H9 (cell line): ENCODE data around the gene APBA2. TPM values are rescaled to one million over a fixed set of nuclear protein-coding genes. Genes with fewer than 3 reads are reported as not detected.

Experiments
- DNase-seq: peaks from one replicate; pipeline ENCODE4 v3.0.0-alpha.2; 2017
- H2AFZ ChIP-seq: one replicate; pipeline ENCODE4 v1.6.1; 2013; ENCODE audit warnings: mild to moderate bottlenecking, low read length, control low read depth, moderate library complexity
- H2AK5ac ChIP-seq: 2 replicates; pipeline ENCODE4 v1.6.1; 2013; ENCODE audit warnings: low read length, control low read depth, mixed read lengths; ENCODE audit not compliant: insufficient read length
- H2BK120ac ChIP-seq: one replicate; pipeline ENCODE4 v1.6.1; 2013; ENCODE audit warnings: low read depth, mild to moderate bottlenecking, low read length, control low read depth, inconsistent platforms; ENCODE audit not compliant: poor library complexity, severe bottlenecking
- H2BK12ac ChIP-seq: 2 replicates; pipeline ENCODE4 v1.6.1; 2013; ENCODE audit warnings: low read length, control low read depth, mixed read lengths, low read depth; ENCODE audit not compliant: insufficient read length
- H2BK15ac ChIP-seq: 2 replicates; pipeline ENCODE4 v1.6.1; 2013; ENCODE audit warnings: low read depth, low read length, control low read depth
- H2BK20ac ChIP-seq: one replicate; pipeline ENCODE4 v1.6.1; 2013; ENCODE audit warnings: low read depth, mild to moderate bottlenecking, low read length, control low read depth, inconsistent platforms; ENCODE audit not compliant: poor library complexity, severe bottlenecking
- H2BK5ac ChIP-seq: 2 replicates; pipeline ENCODE4 v1.6.1; 2013; ENCODE audit warnings: low read length, control low read depth, mixed read lengths; ENCODE audit not compliant: insufficient read length
- H3K14ac ChIP-seq: 2 replicates; pipeline ENCODE4 v1.6.1; 2013; ENCODE audit warnings: low read length, control low read depth; ENCODE audit not compliant: insufficient read depth
- H3K18ac ChIP-seq: 2 replicates; pipeline ENCODE4 v1.6.1; 2013; ENCODE audit warnings: low read depth, mild to moderate bottlenecking, mixed read lengths, low read length, control low read depth; ENCODE audit not compliant: insufficient read length
- H3K23ac ChIP-seq: 2 replicates; pipeline ENCODE4 v1.6.1; 2013; ENCODE audit warnings: low read length, control low read depth, mixed read lengths, low read depth; ENCODE audit not compliant: insufficient read length
- H3K23me2 ChIP-seq: 2 replicates; pipeline ENCODE4 v1.6.1; 2013; ENCODE audit warnings: low read depth, mild to moderate bottlenecking, mixed read lengths, low read length, control low read depth; ENCODE audit not compliant: insufficient read length, poor library complexity, severe bottlenecking
- H3K27ac ChIP-seq: 2 replicates; pipeline ENCODE4 v1.5.1; 2013; ENCODE audit warnings: low read length, control low read depth, mixed read lengths, low read depth; ENCODE audit not compliant: insufficient read length
- H3K27me3 ChIP-seq: 2 replicates; pipeline ENCODE4 v1.6.1; 2013; ENCODE audit warnings: low read length, control low read depth, inconsistent platforms; ENCODE audit not compliant: insufficient read depth
- H3K4ac ChIP-seq: 2 replicates; pipeline ENCODE4 v1.6.1; 2013; ENCODE audit warnings: low read depth, mild to moderate bottlenecking, control low read depth, inconsistent platforms, low read length, moderate library complexity
- H3K4me1 ChIP-seq: 2 replicates; pipeline ENCODE4 v1.6.1; 2013; ENCODE audit warnings: low read length, control low read depth, inconsistent platforms; ENCODE audit not compliant: insufficient read depth
- H3K4me2 ChIP-seq: 2 replicates; pipeline ENCODE4 v1.6.1; 2013; ENCODE audit warnings: low read length, control low read depth, mixed read lengths; ENCODE audit not compliant: insufficient read length, insufficient read depth
- H3K56ac ChIP-seq: 2 replicates; pipeline ENCODE4 v1.6.1; 2013; ENCODE audit warnings: low read depth, mild to moderate bottlenecking, mixed read lengths, low read length, control low read depth; ENCODE audit not compliant: insufficient read length
- H3K79me1 ChIP-seq: 2 replicates; pipeline ENCODE4 v1.6.1; 2013; ENCODE audit warnings: low read depth, mild to moderate bottlenecking, moderate library complexity, low read length, control low read depth, inconsistent platforms; ENCODE audit not compliant: insufficient read depth, poor library complexity, severe bottlenecking
- H3K79me2 ChIP-seq: 2 replicates; pipeline ENCODE4 v1.6.1; 2013; ENCODE audit warnings: low read length, control low read depth, inconsistent platforms; ENCODE audit not compliant: insufficient read depth
- H3K9ac ChIP-seq: 2 replicates; pipeline ENCODE4 v1.6.1; 2013; ENCODE audit warnings: low read length, control low read depth, mixed read lengths; ENCODE audit not compliant: insufficient read length; ENCODE audit errors: extremely low read depth
- H3K9me3 ChIP-seq: one replicate; pipeline ENCODE4 v1.6.1; 2013; ENCODE audit warnings: low read depth, low read length, inconsistent platforms; ENCODE audit not compliant: control insufficient read depth
- H3T11ph ChIP-seq: one replicate; pipeline ENCODE4 v1.6.1; 2013; ENCODE audit warnings: mild to moderate bottlenecking, low read length, control low read depth, inconsistent platforms
- H4K20me1 ChIP-seq: one replicate; pipeline ENCODE4 v1.6.1; 2013; ENCODE audit not compliant: control insufficient read depth, insufficient read length, insufficient read depth
- H4K5ac ChIP-seq: 2 replicates; pipeline ENCODE4 v1.6.1; 2013; ENCODE audit warnings: low read depth, mild to moderate bottlenecking, mixed read lengths, low read length, control low read depth; ENCODE audit not compliant: insufficient read length
- H4K8ac ChIP-seq: replicated peaks from 2 replicates; pipeline ENCODE4 v1.6.1; 2013; ENCODE audit warnings: low read length, control low read depth, mixed read lengths, low read depth; ENCODE audit not compliant: insufficient read length
- H4K91ac ChIP-seq: 2 replicates; pipeline ENCODE4 v1.6.1; 2013; ENCODE audit warnings: low read depth, mild to moderate bottlenecking, moderate library complexity, mixed read lengths, low read length, control low read depth; ENCODE audit not compliant: insufficient read length
- H3K27ac Mint-ChIP-seq, 3 experiments: 2 replicates in 2 of 3; 3 replicates in 1 of 3; pipeline ENCODE4 v1.8.0; 2020 to 2021; ENCODE audit warnings: mixed read lengths in 3 of 3, mild to moderate bottlenecking in 1 of 3, moderate library complexity in 1 of 3
- H3K27me3 Mint-ChIP-seq: 2 replicates; pipeline ENCODE4 v1.8.0; 2021; ENCODE audit warnings: low read depth, mild to moderate bottlenecking, moderate library complexity, mixed read lengths
- H3K36me3 Mint-ChIP-seq, 3 experiments: 2 replicates in 2 of 3; 3 replicates in 1 of 3; pipeline ENCODE4 v1.8.0; 2020 to 2021; ENCODE audit warnings: low read depth in 3 of 3, mixed read lengths in 3 of 3; ENCODE audit not compliant: insufficient read depth in 1 of 3
- H3K4me1 Mint-ChIP-seq, 2 experiments: 2 replicates each; pipeline ENCODE4 v1.8.0; 2020; ENCODE audit warnings: mixed read lengths in 2 of 2
- H3K4me3 Mint-ChIP-seq, 2 experiments: 2 replicates in 1 of 2; 3 replicates in 1 of 2; pipeline ENCODE4 v1.8.0; 2020 to 2021; ENCODE audit warnings: mild to moderate bottlenecking in 2 of 2, mixed read lengths in 2 of 2, moderate library complexity in 1 of 2
- H3K9me3 Mint-ChIP-seq, 2 experiments: 2 replicates in 1 of 2; 3 replicates in 1 of 2; pipeline ENCODE4 v1.8.0; 2020; ENCODE audit warnings: mild to moderate bottlenecking in 2 of 2, mixed read lengths in 2 of 2, moderate library complexity in 1 of 2
- CTCF ChIP-seq: fragments of 200-600 bp; sonication (generic); conservative IDR thresholded peaks from 3 replicates; pipeline ENCODE4 v1.8.0; 2021; ENCODE audit warnings: antibody characterized with exemption, mild to moderate bottlenecking
- WGBS: extraction: QIAGEN DNeasy Blood & Tissue Kit; methylation state at CpG from one replicate; pipeline ENCODE4 v1.1.7; 2013; ENCODE audit warnings: missing lambda C conversion rate, low lambda C conversion rate, mixed read lengths; ENCODE audit not compliant: insufficient read length; ENCODE audit errors: extremely low coverage; 5-methylcytosine and 5-hydroxymethylcytosine counted together
- total RNA-seq: library from RNA; stranded (reverse); gene quantifications from 2 replicates; pipeline ENCODE4 v1.2.1, GENCODE V29; 2021

Gene APBA2
- total RNA-seq, 1 experiment from 2014 or later = 14.3 TPM

DNA sequence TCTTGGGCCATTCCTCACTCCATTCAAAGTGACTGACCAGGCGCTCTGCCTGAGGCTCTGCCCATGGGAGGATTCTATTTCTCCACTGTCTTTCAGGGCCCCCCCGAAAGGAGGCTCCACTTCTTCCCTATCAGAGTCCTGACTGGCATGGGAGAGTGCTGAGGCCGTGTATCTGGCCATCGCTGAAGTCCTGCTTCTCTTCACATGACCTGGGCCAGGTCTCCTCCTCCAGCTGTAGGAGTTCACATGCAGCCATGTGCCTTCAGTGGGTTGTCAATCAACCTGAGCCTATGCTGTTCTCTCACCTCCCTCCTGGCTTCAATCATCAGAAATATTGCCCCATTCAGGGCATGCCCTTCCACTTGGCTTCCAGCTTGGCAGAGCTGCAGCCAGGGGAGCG lies 12.8 kb upstream of the APBA2 start:
- Histone ChIP-seq H2AFZ (no peak overlapping the region), H3K4ac (no peak overlapping the region), H3K4me1 (no peaks in the 10 kb centered on the region; the same call in 1 of the 2 replicates), H2BK120ac (no peak overlapping the region), H4K8ac (no peak overlapping the region), H2BK20ac (no peak overlapping the region), H4K20me1 (no peaks in the 10 kb centered on the region), H3T11ph (no peak overlapping the region), H4K5ac (no peak overlapping the region), H3K4me2 (no peak overlapping the region), H2AK5ac (no peak overlapping the region), H3K79me1 (no peaks in the 10 kb centered on the region), H2BK15ac (no peak overlapping the region), H3K27ac (no peak overlapping the region), H4K91ac (no peak overlapping the region), H3K56ac (no peak overlapping the region), H3K14ac (no peak overlapping the region), H3K23ac (no peak overlapping the region), H2BK5ac (no peak overlapping the region), H3K79me2 (no peaks in the 10 kb centered on the region), H2BK12ac (no peak overlapping the region), H3K18ac (no peak overlapping the region), H3K9ac (no peak overlapping the region), H3K27me3 (no peaks in the 10 kb centered on the region), H3K23me2 (no peaks in the 10 kb centered on the region), H3K9me3 (no peaks in the 10 kb centered on the region)
- Mint-ChIP-seq H3K27ac (no peak overlapping the region), H3K36me3 (peaks cover 0 to 1% (median 0%) of the 10 kb centered on the region in 3 experiments; a peak in 2 of 7 replicates), H3K27me3 (peaks cover 71% of the 10 kb centered on the region), H3K4me1 (peaks cover 16 to 19% of the 10 kb centered on the region in 2 experiments), H3K4me3 (no peak overlapping the region), H3K9me3 (peaks cover 0 to 8% of the 10 kb centered on the region in 2 experiments; a peak in 3 of 5 replicates)
- no peak for TF ChIP-seq CTCF
- no CpG with 5 or more reads among the region's 5 CpGs for WGBS
- DNase-seq = no peak
